ENCODE data around the gene CDCP1.

DNA sequence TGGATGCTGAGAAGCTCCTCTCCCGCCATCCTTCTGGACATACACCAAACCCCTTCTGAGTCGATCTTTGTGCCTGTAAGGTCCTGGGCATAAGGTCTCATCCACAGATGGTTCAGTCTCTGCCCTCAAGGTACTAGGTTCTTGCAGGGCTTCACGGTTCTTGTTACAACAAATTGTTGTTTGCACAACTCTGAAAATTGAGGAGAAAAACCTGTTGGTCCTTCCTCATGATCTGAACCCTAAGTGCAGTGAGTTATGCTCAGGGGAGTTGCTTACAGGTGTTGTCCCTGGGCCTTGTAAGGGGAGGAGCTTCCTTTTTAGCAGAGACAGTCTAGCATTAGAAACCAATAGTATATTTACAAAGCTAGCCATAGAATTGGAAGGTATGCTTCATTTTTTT is 15.7 kb downstream of the CDCP1 start:
- TF ChIP-seq EZH2 (IDR thresholded peaks at IDR 0.05) (no peak), POLR2AphosphoS5 (IDR thresholded peaks at IDR 0.05; ENCODE audit: borderline replicate concordance, low read depth, low read length) (no peak), FOXP2 (optimal IDR thresholded peaks at IDR 0.05; ENCODE audit: control extremely low read depth, extremely low read length, insufficient read depth) (no peak)
